CD4-positive, alpha-beta T cell (primary cell): ENCODE data around the gene SCAMP4. TPM values are rescaled to one million over a fixed set of nuclear protein-coding genes. Genes with fewer than 3 reads are reported as not detected.

Experiments
- ATAC-seq: fragments of 200-7000 bp; cut with Tn5 transposase; one replicate; pipeline ENCODE4 v1.10.0; 2022; ENCODE audit warnings: mild to moderate bottlenecking; ENCODE audit not compliant: poor library complexity
- CTCF ChIA-PET: fragments of 350-600 bp; sonication (Branson Sonifier 250); formaldehyde crosslinking; loops from one replicate; lab custom pipeline; 2021; ENCODE audit warnings: antibody characterized with exemption, inconsistent platforms; lab: Charles Lee
- POLR2A ChIA-PET: fragments of 350-600 bp; sonication (Branson Sonifier 250); formaldehyde crosslinking; loops from one replicate; lab custom pipeline; 2021; ENCODE audit warnings: antibody characterized with exemption, inconsistent platforms; lab: Charles Lee
- DNase-seq, 14 experiments: peaks; one replicate each; pipeline ENCODE4 v3.0.0-alpha.2; 2013 to 2020; ENCODE audit warnings: mixed read lengths in 2 of 14
- H3K27ac ChIP-seq, 2 donors: one replicate each; pipeline versions ENCODE4 v1.5.1 to v1.7.0; 2013; ENCODE audit warnings: low read length in 2 of 2, low read depth in 1 of 2, mild to moderate bottlenecking in 1 of 2
- H3K27me3 ChIP-seq, 2 experiments: 1 replicate in 1 of 2; 2 replicates in 1 of 2; pipeline versions ENCODE4 v1.6.1 to v1.7.0; 2013; ENCODE audit warnings: low read length in 2 of 2, control low read depth in 1 of 2, mild to moderate bottlenecking in 1 of 2, moderate library complexity in 1 of 2; ENCODE audit not compliant: insufficient read depth in 2 of 2, control insufficient read depth in 1 of 2
- H3K36me3 ChIP-seq: one replicate; pipeline ENCODE4 v1.6.1; 2013; ENCODE audit warnings: low read length, control low read depth; ENCODE audit not compliant: insufficient read depth
- H3K4me1 ChIP-seq: one replicate; pipeline ENCODE4 v1.6.1; 2013; ENCODE audit warnings: low read length, control low read depth; ENCODE audit not compliant: insufficient read depth
- H3K4me3 ChIP-seq: one replicate; pipeline ENCODE4 v1.5.1; 2013; ENCODE audit warnings: mild to moderate bottlenecking, low read length, moderate library complexity
- H3K9me3 ChIP-seq, 2 experiments: 1 replicate in 1 of 2; 2 replicates in 1 of 2; pipeline versions ENCODE4 v1.6.1 to v1.7.0; 2013; ENCODE audit warnings: low read length in 2 of 2, mild to moderate bottlenecking in 2 of 2, control low read depth in 1 of 2, moderate library complexity in 1 of 2; ENCODE audit not compliant: control insufficient read depth in 1 of 2, insufficient read depth in 1 of 2
- H3K27ac Mint-ChIP-seq: one replicate; pipeline ENCODE4 v1.8.0; 2020; ENCODE audit warnings: mixed read lengths
- H3K27me3 Mint-ChIP-seq: one replicate; pipeline ENCODE4 v1.8.0; 2021; ENCODE audit warnings: mixed read lengths
- H3K36me3 Mint-ChIP-seq: one replicate; pipeline ENCODE4 v1.8.0; 2021; ENCODE audit warnings: low read depth, mixed read lengths
- H3K4me1 Mint-ChIP-seq: one replicate; pipeline ENCODE4 v1.8.0; 2021; ENCODE audit warnings: low read depth, mixed read lengths
- H3K4me3 Mint-ChIP-seq: one replicate; pipeline ENCODE4 v1.8.0; 2020; ENCODE audit warnings: mild to moderate bottlenecking, mixed read lengths
- H3K9me3 Mint-ChIP-seq: one replicate; pipeline ENCODE4 v1.8.0; 2020; ENCODE audit warnings: mixed read lengths
- CTCF ChIP-seq: fragments of 200-600 bp; IDR thresholded peaks from one replicate; pipeline ENCODE4 v1.8.0; 2022; ENCODE audit warnings: antibody characterized with exemption, mild to moderate bottlenecking
- intact Hi-C, 2 experiments: fragments of 100-400 bp; cut with DNase I in 1 of 2; cut with micrococcal nuclease in 1 of 2; formaldehyde crosslinking; loops; one replicate each; pipeline versions ENCODE4 v1.15.1 to v1.9.0; 2023 to 2025; cut with DNase I, micrococcal nuclease
- total RNA-seq, 174 experiments: library from RNA in 2 of 174; stranded (reverse) in 2 of 174; gene quantifications; one replicate each; pipeline ENCODE4 v1.2.3 and lab custom pipeline; 2021 to 2026

Gene SCAMP4
- total RNA-seq, 2 experiments from 2014 or later = 12.7 to 15.4 TPM

GRCh38 chr19:1969176-1970002, 64.2 kb downstream of the SCAMP4 start:
- TF ChIP-seq CTCF = no peak
- Histone ChIP-seq H3K4me3 (no peak overlapping the region), H3K27me3 (no peaks in the 10 kb centered on the region), H3K36me3 (peaks cover 35% of the 10 kb centered on the region), H3K27ac (no peak overlapping the region), H3K9me3 (no peaks in the 10 kb centered on the region), H3K4me1 (peaks cover 31% of the 10 kb centered on the region)
- CTCF ChIA-PET = no interaction called here
- Mint-ChIP-seq H3K27me3 (no peaks in the 10 kb centered on the region), H3K4me3 (no peak overlapping the region), H3K36me3 (peaks cover 24% of the 10 kb centered on the region), H3K9me3 (no peaks in the 10 kb centered on the region), H3K27ac (no peak overlapping the region), H3K4me1 (peaks cover 22% of the 10 kb centered on the region)
- DNase-seq = no peak
- intact Hi-C loops = no loop called here
- POLR2A ChIA-PET = no interaction called here
- ATAC-seq = no peak

GRCh38 chr19:1970003-1970805, 65.0 kb downstream of the SCAMP4 start:
- Histone ChIP-seq H3K4me3 (no peak overlapping the region), H3K27ac (no peak overlapping the region), H3K9me3 (no peaks in the 10 kb centered on the region), H3K36me3 (peaks cover 43% of the 10 kb centered on the region), H3K4me1 (peaks cover 31% of the 10 kb centered on the region), H3K27me3 (no peaks in the 10 kb centered on the region)
- no peak for TF ChIP-seq CTCF
- no peak for ATAC-seq
- intact Hi-C loops = no loop called here
- Mint-ChIP-seq H3K4me1 (peaks cover 22% of the 10 kb centered on the region), H3K9me3 (no peaks in the 10 kb centered on the region), H3K4me3 (no peak overlapping the region), H3K36me3 (peaks cover 24% of the 10 kb centered on the region), H3K27me3 (no peaks in the 10 kb centered on the region), H3K27ac (no peak overlapping the region)
- no peak for DNase-seq
- ChIA-PET CTCF (no interaction called here), POLR2A (no interaction called here)

- no peak overlapping the region for H3K4me3 Mint-ChIP-seq
- no peak overlapping the region for H3K27ac ChIP-seq
- H3K9me3 ChIP-seq = no peaks in the 10 kb centered on the region
- peaks cover 48% of the 10 kb centered on the region for H3K36me3 ChIP-seq
- no peak overlapping the region for H3K4me3 ChIP-seq
- H3K36me3 Mint-ChIP-seq = peaks cover 26% of the 10 kb centered on the region
- POLR2A ChIA-PET = no interaction called here
- no peak for TF ChIP-seq CTCF
- peaks cover 17% of the 10 kb centered on the region for H3K4me1 Mint-ChIP-seq
- H3K27me3 ChIP-seq = no peaks in the 10 kb centered on the region
- CTCF ChIA-PET = no interaction called here
- H3K27me3 Mint-ChIP-seq = no peaks in the 10 kb centered on the region
- no peak for DNase-seq
- no peaks in the 10 kb centered on the region for H3K9me3 Mint-ChIP-seq
- H3K4me1 ChIP-seq = peaks cover 28% of the 10 kb centered on the region
- intact Hi-C loops = no loop called here
- ATAC-seq = no peak
- H3K27ac Mint-ChIP-seq = no peak overlapping the region
Measured at GRCh38 chr19:1970806-1971502, 65.8 kb downstream of the SCAMP4 start.
